ENCODE measurements around the gene EIF3CL.
"Not testable (repeated sequence)": the region's sequence is repeated elsewhere in the genome, so short reads cannot be mapped to it uniquely, and the experiment has no call there.

Gene EIF3CL

GRCh38 chr16:28338230-28338629 lies 65.4 kb downstream of the EIF3CL start:
- not testable (repeated sequence) for DNase-seq

- not testable (repeated sequence) for DNase-seq
Observed at GRCh38 chr16:28336940-28337710, 66.5 kb downstream of the EIF3CL start.

GRCh38 chr16:28335678-28336077 lies 68.0 kb downstream of the EIF3CL start:
- not testable (repeated sequence) for DNase-seq

- DNase-seq: not testable (repeated sequence)
Observed at GRCh38 chr16:28332632-28333031, 71.0 kb downstream of the EIF3CL start.

GRCh38 chr16:28330981-28331380 lies 72.7 kb downstream of the EIF3CL start:
- DNase-seq: not testable (repeated sequence)

- DNase-seq: not testable (repeated sequence)
Observed at GRCh38 chr16:28330232-28330631, 73.4 kb downstream of the EIF3CL start.
